Parathyroid adenoma (tissue), 2 donors: ENCODE results near the gene ZNRF4.

Source experiments
- H2AFZ ChIP-seq: fragments of 300-600 bp; sonication (generic); one replicate; pipeline ENCODE4 v1.7.0; 2017; ENCODE audit warnings: antibody characterized with exemption, mild to moderate bottlenecking
- H3K27ac ChIP-seq: fragments of 300-600 bp; sonication (generic); one replicate; pipeline ENCODE4 v1.7.0; 2017
- H3K27me3 ChIP-seq: fragments of 300-600 bp; sonication (generic); one replicate; pipeline ENCODE4 v1.7.0; 2017; ENCODE audit warnings: low read length; ENCODE audit not compliant: control insufficient read depth, insufficient read depth
- H3K36me3 ChIP-seq: fragments of 300-600 bp; sonication (generic); one replicate; pipeline ENCODE4 v1.7.0; 2017; ENCODE audit warnings: low read length; ENCODE audit not compliant: control insufficient read depth, insufficient read depth
- H3K4me1 ChIP-seq: fragments of 300-600 bp; sonication (generic); one replicate; pipeline ENCODE4 v1.7.0; 2017; ENCODE audit warnings: control low read depth
- H3K4me2 ChIP-seq: fragments of 300-600 bp; sonication (generic); one replicate; pipeline ENCODE4 v1.7.0; 2017; ENCODE audit warnings: low read length
- H3K4me3 ChIP-seq: fragments of 300-600 bp; sonication (generic); one replicate; pipeline ENCODE4 v1.7.0; 2017; ENCODE audit warnings: low read depth, low read length
- H3K79me2 ChIP-seq: fragments of 300-600 bp; sonication (generic); one replicate; pipeline ENCODE4 v1.7.0; 2017; ENCODE audit warnings: control low read depth
- H3K9ac ChIP-seq: fragments of 300-600 bp; sonication (generic); one replicate; pipeline ENCODE4 v1.7.0; 2017; ENCODE audit warnings: mild to moderate bottlenecking
- H3K9me3 ChIP-seq: fragments of 300-600 bp; sonication (generic); one replicate; pipeline ENCODE4 v1.7.0; 2017; ENCODE audit warnings: low read length; ENCODE audit not compliant: control insufficient read depth
- TF ChIP-seq, protein P1 (sequence below): fragments of 300-600 bp; sonication (generic); IDR thresholded peaks from one replicate; pipeline ENCODE4 v1.7.0; 2017; ENCODE audit warnings: antibody characterized with exemption, mild to moderate bottlenecking
- donor health status: primary hyperparathyroidism.

Gene ZNRF4

DNA sequence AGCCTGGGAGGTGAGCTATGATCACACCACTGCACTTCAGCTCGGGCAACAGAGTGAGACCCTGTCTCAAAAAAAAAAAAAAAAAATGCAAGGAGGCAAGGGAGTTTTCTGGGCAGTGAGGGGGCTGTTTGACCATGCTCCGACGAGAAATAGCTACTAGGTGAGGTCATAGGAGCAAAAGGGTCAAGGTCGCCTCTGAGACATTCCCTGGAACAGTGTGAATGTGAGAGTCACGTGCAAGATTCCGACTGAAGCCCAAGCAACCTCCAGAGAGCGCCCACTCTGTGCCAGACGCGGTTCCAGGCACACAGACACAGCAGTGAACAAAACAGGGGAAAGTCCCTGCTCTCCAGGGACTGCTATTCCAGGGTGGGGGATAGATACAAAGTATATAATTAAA lies 2.5 kb downstream of the ZNRF4 start:
- H3K4me2 ChIP-seq = no peak overlapping the region
- H3K9ac ChIP-seq = no peak overlapping the region
- H3K9me3 ChIP-seq = no peaks in the 10 kb centered on the region
- no peaks in the 10 kb centered on the region for H3K4me1 ChIP-seq
- no peaks in the 10 kb centered on the region for H3K36me3 ChIP-seq
- TF ChIP-seq, protein P1, sequence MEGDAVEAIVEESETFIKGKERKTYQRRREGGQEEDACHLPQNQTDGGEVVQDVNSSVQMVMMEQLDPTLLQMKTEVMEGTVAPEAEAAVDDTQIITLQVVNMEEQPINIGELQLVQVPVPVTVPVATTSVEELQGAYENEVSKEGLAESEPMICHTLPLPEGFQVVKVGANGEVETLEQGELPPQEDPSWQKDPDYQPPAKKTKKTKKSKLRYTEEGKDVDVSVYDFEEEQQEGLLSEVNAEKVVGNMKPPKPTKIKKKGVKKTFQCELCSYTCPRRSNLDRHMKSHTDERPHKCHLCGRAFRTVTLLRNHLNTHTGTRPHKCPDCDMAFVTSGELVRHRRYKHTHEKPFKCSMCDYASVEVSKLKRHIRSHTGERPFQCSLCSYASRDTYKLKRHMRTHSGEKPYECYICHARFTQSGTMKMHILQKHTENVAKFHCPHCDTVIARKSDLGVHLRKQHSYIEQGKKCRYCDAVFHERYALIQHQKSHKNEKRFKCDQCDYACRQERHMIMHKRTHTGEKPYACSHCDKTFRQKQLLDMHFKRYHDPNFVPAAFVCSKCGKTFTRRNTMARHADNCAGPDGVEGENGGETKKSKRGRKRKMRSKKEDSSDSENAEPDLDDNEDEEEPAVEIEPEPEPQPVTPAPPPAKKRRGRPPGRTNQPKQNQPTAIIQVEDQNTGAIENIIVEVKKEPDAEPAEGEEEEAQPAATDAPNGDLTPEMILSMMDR = no peak
- no peak overlapping the region for H3K27ac ChIP-seq
- H3K4me3 ChIP-seq = no peak overlapping the region
- H3K79me2 ChIP-seq = no peaks in the 10 kb centered on the region
- H2AFZ ChIP-seq = no peak overlapping the region
- H3K27me3 ChIP-seq = no peaks in the 10 kb centered on the region

DNA sequence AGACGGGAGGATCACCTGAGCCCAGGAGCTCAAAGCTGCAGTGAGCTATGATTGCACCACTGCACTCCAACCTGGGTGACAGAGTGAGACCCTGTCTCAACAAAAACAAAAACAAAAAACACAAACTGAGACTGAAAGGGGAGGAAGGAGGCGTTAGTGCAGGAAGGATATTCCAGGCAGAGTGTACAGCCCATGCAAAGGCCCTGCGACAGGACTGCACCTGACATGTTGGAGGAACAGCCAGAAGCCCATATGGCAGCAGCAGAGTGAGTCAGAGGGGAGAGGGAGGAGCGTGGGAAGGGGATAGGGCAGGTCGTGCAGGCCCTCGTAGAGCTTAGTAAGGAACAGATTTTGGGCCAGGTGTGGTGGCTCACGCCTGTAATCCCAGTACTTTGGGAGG lies 3.2 kb downstream of the ZNRF4 start:
- no peaks in the 10 kb centered on the region for H3K27me3 ChIP-seq
- H2AFZ ChIP-seq = no peak overlapping the region
- H3K36me3 ChIP-seq = no peaks in the 10 kb centered on the region
- TF ChIP-seq, protein P1 = no peak
- H3K4me2 ChIP-seq = no peak overlapping the region
- H3K9me3 ChIP-seq = no peaks in the 10 kb centered on the region
- H3K9ac ChIP-seq = no peak overlapping the region
- H3K4me1 ChIP-seq = no peaks in the 10 kb centered on the region
- H3K4me3 ChIP-seq = no peak overlapping the region
- no peak overlapping the region for H3K27ac ChIP-seq
- no peaks in the 10 kb centered on the region for H3K79me2 ChIP-seq

DNA sequence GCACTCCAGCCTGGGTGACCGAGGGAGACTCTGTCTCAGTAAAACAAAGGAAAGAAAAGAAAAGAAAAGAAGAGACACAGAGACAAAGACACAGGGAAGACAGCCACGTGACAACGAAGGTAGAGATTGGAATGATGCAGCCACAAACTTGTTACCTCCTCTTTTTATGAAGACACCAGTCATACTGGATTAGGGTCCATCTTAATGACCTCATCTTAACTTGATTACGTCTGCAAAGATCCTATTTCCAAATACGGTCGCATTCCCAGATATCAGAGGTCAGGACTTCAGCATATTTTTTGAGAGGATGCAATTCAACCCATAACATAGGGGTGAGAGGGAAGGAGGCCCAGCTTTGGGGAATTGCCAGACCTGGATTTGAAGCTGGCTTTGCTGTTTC lies 4.1 kb downstream of the ZNRF4 start:
- Histone ChIP-seq H3K4me3 (no peak overlapping the region), H3K4me1 (no peaks in the 10 kb centered on the region), H3K9me3 (no peaks in the 10 kb centered on the region), H3K4me2 (no peak overlapping the region), H3K79me2 (no peaks in the 10 kb centered on the region), H3K36me3 (no peaks in the 10 kb centered on the region), H3K27ac (no peak overlapping the region), H3K9ac (no peak overlapping the region), H3K27me3 (no peaks in the 10 kb centered on the region), H2AFZ (no peak overlapping the region)
- TF ChIP-seq, protein P1 = no peak

DNA sequence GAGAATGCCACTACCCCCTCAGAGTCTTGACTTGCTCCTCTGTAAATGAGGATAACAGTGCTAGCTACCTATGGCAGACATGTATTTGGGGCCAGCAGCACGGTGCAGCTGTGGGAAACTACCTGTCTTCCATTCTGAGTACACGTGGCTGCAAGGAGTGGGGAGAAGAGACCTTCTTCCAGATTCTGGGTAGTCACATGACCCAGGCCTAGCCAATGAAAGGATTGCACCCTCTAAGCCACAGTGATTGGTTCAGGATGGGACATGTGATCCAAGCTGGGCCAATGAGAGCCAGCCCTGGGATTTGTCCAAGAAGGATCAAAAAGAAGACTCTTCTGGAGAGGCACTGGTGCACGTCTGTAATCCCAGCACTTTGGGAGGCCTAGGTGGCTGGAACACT lies 5.5 kb downstream of the ZNRF4 start:
- TF ChIP-seq, protein P1 = no peak
- Histone ChIP-seq H3K9ac (no peak overlapping the region), H3K79me2 (no peaks in the 10 kb centered on the region)

DNA sequence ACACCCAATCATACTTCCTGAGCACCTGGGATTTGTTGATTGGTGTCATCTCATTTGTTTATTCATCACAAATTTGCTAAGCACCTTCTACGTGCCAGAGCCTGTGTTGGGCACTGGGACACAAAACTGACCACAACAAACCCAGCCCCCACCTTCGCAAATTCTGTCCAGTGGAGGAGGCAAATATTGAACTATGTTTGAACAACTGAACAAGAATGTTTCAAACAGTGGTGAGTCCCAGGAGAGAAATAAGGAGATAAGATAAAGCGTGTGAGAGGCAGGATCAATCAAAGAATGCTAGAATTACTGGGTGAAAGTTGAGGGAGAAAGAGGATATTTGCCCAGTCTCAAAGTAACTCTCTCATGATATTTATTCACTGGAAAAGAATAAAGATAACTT lies 8.7 kb downstream of the ZNRF4 start:
- no peak overlapping the region for H2AFZ ChIP-seq
- H3K36me3 ChIP-seq = no peaks in the 10 kb centered on the region
- no peak overlapping the region for H3K27ac ChIP-seq
- H3K4me2 ChIP-seq = no peak overlapping the region
- H3K79me2 ChIP-seq = no peaks in the 10 kb centered on the region
- no peaks in the 10 kb centered on the region for H3K27me3 ChIP-seq
- H3K9me3 ChIP-seq = no peaks in the 10 kb centered on the region
- H3K4me3 ChIP-seq = no peak overlapping the region
- no peak overlapping the region for H3K9ac ChIP-seq
- TF ChIP-seq, protein P1 = no peak
- no peaks in the 10 kb centered on the region for H3K4me1 ChIP-seq

More for the DNA sequence above, 5.5 kb downstream of the ZNRF4 start:
- no peaks in the 10 kb centered on the region for H3K27me3 ChIP-seq
- H3K4me2 ChIP-seq = no peak overlapping the region
- no peak overlapping the region for H3K27ac ChIP-seq
- H3K36me3 ChIP-seq = no peaks in the 10 kb centered on the region
- H3K4me3 ChIP-seq = no peak overlapping the region
- H3K9me3 ChIP-seq = no peaks in the 10 kb centered on the region
- H2AFZ ChIP-seq = no peak overlapping the region
- no peaks in the 10 kb centered on the region for H3K4me1 ChIP-seq
